ENCODE results near the gene NUMA1.

The NUMA1 gene

DNA sequence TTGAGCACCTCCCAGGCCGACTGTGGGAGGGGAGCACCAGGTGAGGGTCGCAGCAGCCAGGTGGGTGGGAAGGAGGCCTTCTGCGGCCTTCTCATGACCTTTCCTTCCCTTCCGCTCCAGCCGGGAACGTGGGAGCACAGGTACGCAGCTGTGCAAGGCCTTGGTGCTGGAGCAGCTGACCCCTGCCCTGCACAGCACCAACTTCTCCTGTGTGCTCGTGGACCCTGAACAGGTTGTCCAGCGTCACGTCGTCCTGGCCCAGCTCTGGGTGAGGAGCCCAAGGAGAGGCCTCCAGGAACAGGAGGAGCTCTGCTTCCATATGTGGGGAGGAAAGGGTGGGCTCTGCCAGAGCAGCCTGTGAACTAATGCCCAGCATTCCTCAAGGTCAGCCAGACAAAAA, 79.1 kb downstream of the NUMA1 start:
- TF ChIP-seq, protein P1, sequence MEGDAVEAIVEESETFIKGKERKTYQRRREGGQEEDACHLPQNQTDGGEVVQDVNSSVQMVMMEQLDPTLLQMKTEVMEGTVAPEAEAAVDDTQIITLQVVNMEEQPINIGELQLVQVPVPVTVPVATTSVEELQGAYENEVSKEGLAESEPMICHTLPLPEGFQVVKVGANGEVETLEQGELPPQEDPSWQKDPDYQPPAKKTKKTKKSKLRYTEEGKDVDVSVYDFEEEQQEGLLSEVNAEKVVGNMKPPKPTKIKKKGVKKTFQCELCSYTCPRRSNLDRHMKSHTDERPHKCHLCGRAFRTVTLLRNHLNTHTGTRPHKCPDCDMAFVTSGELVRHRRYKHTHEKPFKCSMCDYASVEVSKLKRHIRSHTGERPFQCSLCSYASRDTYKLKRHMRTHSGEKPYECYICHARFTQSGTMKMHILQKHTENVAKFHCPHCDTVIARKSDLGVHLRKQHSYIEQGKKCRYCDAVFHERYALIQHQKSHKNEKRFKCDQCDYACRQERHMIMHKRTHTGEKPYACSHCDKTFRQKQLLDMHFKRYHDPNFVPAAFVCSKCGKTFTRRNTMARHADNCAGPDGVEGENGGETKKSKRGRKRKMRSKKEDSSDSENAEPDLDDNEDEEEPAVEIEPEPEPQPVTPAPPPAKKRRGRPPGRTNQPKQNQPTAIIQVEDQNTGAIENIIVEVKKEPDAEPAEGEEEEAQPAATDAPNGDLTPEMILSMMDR (IDR thresholded peaks at IDR 0.05): no peak

GRCh38 chr11:72000202-72000867, 80.0 kb downstream of the NUMA1 start:
- TF ChIP-seq, protein P1 (IDR thresholded peaks at IDR 0.05): no peak

GRCh38 chr11:71999798-72000197, 80.5 kb downstream of the NUMA1 start:
- TF ChIP-seq, protein P1 (IDR thresholded peaks at IDR 0.05): no peak

DNA sequence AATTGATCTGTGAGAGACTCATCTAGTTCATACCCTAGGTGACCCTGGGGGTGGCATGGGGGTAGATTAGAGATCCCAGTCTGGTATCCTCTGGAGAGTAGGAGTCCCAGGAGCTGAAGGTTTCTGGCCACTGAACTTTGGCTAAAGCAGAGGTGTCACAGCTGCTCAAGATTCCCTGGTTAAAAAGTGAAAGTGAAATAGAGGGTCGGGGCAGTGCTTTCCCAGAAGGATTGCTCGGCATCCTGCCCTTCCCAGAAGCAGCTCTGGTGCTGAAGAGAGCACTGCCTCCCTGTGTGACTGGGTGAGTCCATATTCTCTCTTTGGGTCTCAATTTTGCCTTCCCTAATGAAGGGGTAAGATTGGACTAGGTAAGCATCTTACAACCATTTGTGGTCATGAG, 81.0 kb downstream of the NUMA1 start:
- TF ChIP-seq, protein P1 (IDR thresholded peaks at IDR 0.05): no peak

GRCh38 chr11:71998649-71999310, 81.6 kb downstream of the NUMA1 start, which contains the start of gene IL18BP:
IL18BP (plus strand) TSS chr11:71998909; CDS start chr11:71999985, 1,076 bp downstream.
- TF ChIP-seq, protein P1 (IDR thresholded peaks at IDR 0.05): no peak

- TF ChIP-seq, protein P1 (IDR thresholded peaks at IDR 0.05): no peak
Observed at GRCh38 chr11:71998061-71998460, 82.3 kb downstream of the NUMA1 start.

- TF ChIP-seq, protein P1 (IDR thresholded peaks at IDR 0.05): no peak
Observed at GRCh38 chr11:71997594-71997993, 82.7 kb downstream of the NUMA1 start.
